HG03159 (cell line): Measurements from ENCODE around the gene VDR.

Experiments
- ATAC-seq: cut with Tn5 transposase; IDR thresholded peaks from one replicate; pipeline ENCODE4 v1.9.1; 2021; ENCODE audit warnings: mild to moderate bottlenecking, moderate library complexity; ENCODE audit not compliant: unreplicated experiment

The VDR gene

DNA sequence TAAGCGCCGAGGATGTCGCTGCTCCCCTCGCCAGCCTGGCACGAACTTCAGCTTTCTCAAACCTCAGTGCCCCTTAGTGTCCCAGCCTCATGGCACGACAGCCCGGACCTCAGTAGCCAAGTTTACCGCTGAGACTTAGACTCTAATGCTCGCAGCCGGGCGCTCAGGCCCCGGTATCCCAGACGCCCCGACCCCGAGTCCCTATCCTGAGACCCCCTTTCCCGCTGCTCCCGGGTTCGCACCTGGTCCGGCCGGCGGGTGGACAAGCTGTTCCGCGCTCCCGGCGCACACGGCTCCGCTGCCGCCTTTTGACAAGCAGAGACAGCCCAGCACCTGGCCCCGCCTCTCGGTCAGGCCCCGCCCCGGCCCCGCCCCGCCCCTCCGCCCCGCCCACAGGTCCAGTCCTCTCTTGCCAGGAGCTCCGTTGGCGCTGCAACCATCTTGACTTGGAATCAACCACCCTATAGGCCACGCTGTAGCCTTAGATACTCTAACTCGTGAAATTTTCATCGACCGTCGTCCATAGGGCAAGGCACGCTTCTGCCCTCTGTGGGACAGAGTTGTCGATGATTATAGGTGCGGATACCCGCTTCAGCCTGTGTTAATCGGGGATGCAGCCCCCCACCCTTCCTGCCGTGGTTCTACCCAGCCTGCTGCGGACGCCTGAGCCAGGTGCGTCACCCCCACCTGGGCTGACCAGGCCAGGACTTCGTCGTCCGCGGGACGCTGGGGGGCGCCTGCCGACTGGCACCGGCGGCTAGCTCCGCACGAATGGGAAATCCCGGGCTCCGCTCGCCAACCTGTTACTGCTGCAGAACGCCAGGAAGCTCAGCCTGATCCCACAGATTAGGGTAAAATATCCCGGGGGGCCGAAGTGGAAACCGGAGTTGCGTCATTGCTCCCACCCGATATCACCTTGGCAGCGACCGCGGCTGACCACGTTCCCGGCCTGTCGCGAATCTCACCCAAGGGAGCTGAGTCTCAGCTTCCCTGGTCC is at the start of gene VDR:
Gene VDR (minus strand): TSS at position 282 of the 997 bp plus-strand sequence. CDS start 25,881 bp downstream, outside the sequence.
- ATAC-seq, result peak; percentile 68

DNA sequence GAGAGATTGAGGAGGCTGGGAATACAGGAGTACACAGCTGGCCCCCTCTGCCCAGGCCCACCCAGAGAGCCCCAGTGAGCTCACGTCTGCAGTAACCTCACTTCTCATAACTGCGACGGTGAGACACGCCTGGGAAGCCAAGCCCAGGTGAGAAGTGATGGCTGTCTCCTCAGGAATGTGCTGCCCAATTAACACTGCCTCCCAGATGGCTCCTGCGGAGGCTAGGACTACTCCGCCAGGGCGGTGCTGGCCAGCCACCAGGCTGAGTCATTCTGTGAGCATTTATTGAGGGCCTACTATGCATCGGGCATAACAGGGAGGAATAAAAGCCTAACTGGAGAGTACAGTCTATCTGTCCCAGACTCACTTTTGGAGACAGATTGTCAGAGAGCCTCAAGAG is 49.3 kb upstream of the VDR start:
- no peak for ATAC-seq

DNA sequence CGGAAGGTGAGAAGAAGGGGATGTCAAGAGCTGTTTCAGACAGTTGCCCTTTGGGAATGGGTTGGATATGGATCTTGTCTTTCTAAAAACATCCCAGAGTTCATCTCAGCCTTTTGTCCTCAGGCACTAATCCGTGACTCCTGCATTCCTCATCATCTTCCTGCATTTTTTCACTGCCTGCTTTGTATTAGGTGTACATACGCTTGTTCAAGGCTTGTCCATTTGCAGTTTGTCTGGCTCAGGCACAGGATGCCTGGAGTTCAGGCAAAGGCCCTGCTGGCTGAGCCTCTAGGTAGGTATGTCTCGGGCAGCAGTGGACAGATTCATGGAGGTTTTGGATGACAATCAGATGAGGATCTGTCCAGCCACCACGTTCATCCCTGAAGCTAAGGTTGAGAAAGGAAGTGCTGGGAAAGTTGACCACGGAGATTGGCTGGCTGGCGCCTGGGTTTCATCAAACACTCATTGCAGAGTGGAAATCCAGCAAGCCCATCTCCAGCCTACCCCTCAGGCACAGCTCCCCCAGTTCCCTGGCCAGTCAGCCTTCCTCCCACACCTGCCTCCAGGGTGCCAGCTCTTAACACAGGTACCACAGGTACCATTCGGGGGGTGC is 46.2 kb upstream of the VDR start:
- ATAC-seq, result no peak

DNA sequence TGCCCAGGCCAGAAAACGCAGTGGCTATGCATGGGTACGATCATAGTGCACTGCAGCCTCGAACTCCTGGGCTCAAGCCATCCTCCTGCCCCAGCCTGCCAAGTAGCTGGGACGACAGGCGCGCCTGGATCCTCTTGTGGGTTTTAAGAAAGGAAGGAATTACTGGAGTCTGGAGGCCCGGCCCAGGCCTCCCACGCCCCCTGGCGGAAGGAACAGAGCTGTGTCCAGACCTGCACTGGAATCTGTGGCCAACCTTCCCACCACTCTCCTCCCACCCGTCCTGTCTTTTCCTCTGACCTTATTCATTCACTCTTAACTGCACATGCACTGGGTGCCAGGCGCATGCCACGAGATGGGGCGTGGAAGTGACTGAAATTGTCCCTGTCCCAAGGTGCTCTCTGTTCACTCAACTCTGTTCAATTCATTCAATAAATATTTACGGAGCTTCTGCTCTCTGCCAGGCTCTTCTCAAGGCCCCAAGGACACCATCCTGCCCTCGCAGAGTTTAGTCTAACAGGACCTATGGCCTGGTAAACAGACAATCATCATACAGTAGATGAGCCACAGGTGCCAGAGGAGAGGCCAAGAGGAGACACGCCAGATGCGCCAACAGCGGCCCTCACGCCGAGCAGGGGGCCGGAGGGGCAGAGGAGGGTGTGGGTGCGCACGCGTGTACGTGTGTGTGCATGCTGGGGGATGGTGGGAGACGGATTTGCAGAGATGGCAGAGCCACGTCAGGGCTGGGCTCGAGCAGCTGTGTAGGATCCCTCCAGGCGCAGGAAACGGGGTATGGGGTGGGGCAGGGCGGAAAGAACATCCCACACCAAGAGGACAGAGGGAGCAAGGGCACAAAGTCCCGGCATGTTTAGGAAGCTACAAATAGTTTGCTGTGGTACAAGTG is 44.9 kb upstream of the VDR start:
- no peak for ATAC-seq

DNA sequence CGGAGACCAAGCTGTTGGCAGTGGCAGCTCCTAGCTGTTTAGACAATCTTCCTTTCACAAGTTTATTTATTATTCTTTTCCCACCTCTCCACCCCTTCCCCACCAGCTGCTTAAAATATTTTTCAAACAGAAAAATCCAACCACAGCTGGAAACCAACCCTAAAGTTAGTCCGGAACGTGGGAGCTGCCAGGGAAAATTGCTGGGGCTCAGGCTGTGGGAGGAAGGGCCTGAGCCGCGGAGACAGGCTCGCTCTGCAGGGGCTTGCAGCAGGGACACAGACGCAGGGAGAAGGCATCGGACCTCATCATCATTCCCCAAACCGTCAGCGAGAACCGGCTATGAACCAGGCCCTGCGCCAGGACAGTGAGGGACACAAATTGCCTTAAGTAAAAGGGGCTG is 42.5 kb upstream of the VDR start:
- no peak for ATAC-seq

DNA sequence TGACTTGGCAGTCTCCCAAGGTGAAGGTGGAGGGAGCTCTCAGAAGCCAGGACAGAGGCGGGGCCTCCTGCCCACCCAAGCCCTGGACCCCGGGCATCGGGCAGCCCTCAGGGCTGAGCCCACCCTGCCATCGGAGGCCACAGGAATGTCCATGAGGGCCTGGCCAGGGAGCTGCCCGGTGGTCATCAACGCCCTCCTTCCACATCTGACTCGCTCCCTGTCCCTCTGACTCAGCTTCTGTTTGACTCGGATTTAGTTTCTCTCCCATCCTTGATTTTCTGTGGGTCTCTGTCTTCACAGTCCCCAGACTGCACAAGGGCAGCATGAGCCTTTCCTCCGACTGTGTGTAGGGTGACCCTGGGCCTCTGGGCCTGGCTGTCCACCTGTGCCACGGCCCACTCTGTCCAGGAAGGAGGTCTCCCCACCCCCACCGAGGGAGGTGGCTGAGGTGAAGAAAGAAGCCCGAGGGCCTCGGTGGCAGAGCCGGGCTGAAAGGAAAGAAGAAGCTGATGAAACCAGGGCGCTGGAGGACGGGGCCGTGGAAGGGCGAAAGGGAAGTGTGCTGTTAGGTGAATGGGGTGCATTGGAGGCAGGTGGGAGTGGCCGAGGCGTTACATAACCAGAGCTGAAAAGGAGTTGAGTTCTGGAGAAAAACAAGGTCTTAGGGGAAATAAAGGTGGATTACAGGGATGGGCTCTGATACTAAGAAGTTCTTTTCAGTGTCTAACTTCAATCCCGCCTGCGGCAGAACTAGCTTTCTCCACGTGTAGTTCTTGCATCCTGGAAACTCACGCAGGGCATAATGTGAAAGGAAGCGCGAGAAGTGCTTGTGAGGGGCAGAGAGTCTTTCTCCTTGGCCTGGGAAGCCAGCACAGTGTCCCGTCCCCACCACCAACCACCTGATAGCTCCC is 41.9 kb upstream of the VDR start:
- no peak for ATAC-seq

DNA sequence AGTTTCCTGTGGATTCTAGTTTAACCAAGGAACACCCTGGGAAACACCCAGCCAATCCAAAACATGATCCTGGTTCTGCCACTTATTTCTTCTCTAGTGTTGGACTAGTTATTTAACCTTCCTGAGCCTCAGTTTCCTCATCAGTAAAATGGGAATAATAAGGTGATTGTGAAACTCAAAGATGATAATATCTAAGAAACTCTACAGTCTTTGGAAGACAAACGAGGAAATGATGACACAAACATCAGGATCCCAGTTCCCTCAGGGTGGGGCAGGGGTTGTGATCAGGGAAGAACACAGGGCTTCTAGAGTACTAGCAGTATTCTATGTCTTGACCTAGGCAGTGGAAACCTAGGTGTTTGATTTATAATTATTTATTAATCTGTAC is 40.5 kb upstream of the VDR start:
- ATAC-seq, result no peak

DNA sequence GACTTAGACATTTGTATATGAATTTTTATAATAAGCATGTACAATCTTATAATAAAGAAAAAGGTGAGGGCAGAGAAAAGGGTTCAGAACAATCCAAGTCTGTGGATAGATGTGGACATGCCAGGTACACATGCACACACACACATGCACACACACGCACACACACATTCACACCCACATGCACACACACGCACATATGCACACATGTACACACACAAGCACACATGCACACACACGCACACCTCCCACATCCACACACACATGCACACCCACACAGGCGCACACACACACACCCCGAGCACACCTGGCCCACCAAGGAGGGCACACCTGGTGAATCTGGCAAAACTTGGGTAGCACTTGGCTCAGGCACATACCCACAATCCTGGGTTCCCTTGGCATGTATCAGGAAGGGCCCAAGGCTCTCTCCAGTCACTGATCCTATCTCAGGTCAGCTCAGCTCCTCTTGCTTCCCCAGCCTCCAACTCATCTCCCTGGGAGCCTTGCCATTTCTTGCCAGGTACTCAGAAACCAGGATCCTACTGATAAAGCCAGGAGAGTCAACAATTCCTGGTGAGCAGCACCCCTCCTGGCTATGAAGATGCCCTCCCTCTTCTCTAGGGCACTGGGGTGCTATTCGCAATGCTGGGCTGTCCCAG is 40.0 kb upstream of the VDR start:
- ATAC-seq, result no peak

DNA sequence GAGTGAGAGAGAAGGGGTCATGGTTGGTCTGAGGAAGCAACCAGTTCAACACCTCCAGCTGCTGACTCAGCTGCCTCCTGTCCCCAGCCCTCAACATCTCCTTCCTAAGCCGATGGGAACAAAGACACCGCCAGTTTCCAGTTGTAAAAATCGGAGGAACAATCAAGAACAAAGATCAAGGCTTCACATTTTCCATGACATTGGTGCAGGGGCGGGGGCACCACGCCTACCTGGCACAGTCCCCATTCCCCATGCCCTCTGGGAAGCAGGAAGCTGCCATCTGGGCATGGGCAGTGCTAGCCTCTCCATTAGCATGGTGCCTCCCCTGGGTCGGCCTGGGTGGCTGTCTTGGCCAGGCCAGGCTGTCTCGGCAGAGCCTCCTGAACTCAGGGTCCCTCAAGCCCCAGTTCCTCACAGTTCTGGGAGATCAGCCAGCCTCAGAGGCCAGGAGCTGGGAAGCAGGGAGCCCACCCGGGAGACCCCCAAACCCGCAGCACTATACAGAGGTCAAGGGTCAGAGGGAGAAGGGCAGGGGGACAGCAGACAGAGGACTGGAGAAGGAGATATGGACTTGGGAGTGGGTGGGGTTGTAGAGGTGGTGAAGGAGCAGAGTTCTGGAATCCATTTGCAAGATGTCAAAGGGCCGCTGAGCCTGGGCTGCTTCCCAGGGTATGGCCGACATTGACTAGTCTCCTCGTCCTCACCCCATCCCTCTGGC is 39.0 kb upstream of the VDR start:
- ATAC-seq, result no peak

DNA sequence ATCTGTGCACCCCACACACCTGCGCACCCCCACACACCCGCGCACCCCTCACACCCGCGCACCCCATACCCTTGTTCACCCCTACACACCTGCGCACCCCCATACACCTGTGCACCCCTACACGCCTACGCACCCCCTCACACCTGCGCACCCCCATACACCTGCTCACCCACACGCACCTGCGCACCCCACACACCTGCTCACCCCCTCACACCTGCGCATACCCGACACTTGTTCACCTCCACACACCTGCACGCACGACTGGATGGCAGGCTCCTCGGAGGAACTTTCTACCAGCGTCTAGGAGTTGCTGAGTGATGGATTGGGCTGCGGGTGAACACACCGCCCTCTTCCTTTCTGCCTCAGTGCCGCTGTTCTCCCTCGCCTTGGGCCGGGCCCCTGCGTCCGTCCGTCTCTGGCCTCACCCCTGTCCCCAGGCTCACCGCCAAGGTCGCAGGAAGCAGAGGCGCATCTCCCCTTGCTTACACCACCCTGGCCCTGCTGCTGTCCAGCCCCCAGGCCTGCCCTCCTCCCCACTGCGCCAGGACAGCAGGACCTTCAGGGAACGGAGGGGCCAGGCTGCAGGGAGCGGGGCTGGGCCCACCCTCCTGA is 37.9 kb upstream of the VDR start:
- ATAC-seq, result no peak

DNA sequence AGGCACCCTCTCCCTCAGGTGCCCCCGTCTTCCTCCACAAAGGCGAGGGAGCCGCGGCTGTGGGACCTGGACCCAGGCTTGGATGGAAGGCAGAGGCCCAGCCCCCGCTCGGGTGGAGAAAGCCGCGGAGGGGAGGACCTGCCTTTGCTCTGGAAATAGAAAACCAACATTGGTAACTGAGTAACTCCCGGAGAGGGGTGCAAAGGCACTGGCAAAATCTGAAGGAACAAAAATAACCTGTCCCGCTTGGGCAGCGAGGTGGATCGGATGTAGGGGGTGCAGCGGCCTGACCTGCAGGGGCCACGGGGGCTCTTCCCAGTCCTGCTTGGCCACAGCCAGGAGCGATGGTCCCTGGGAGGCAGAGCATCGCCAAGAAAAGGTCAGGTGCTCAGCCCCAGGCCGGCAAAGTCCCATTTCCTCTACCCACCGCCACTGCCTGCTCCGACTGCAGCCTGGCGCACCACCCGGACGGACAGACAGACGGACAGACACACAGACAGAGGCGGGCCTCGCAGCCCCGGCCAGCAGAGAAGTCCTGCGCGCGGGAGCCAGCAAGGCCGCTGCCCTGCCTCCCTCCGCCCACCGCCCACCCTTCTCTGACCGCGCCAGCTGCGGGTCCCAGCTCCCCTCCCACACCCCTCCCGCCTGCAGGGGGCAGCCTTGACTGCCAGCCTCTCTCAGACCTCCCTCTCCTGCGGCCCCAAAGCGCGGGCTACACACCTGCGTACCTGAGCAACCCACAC is 37.2 kb upstream of the VDR start:
- no peak for ATAC-seq

DNA sequence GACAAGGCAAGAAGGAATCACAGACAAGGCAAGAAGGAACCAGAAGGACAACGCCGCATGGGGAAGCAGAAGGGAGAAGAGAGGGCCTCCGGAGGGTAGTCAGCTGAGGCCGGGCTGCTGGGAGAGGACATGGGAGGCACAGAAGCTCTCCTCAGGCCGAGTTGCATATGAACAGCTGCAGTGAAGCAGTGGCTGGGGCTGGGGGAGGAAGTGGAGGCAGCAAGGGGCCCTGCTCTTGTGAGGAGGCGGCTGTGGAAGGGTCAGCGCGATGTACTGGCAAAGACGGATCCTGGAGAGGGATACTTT is 36.6 kb upstream of the VDR start:
- ATAC-seq, result no peak

DNA sequence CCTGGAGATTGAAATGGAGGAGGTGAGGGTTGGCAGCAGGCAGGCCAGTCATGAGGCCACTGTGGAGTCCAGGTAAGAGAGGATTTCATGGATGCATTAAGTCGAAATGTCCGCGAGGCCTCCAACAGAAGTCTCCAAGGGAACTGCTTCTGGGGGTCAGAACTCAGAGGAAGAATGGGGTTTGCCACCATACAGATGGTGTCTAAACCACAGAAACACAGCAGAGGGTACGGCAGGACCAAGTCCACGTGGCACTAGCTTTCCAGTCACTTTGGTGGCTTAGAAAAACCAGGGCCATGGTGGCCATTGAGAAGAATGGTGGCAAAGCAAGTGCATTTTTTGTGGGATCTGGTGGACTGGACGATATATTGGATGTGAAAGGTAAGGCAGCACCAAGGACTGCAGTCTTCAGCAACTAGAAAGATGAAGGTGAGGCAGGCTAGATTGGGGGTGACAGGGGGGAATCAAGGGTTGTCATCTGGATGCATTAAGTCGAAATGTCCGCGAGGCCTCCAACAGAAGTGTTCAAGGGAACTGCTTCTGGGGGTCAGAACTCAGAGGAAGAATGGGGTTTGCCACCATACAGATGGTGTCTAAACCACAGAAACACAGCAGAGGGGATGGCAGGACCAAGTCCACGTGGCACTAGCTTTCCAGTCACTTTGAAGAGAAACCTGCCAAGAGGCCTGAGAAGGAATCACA is 36.1 kb upstream of the VDR start:
- ATAC-seq, result no peak

DNA sequence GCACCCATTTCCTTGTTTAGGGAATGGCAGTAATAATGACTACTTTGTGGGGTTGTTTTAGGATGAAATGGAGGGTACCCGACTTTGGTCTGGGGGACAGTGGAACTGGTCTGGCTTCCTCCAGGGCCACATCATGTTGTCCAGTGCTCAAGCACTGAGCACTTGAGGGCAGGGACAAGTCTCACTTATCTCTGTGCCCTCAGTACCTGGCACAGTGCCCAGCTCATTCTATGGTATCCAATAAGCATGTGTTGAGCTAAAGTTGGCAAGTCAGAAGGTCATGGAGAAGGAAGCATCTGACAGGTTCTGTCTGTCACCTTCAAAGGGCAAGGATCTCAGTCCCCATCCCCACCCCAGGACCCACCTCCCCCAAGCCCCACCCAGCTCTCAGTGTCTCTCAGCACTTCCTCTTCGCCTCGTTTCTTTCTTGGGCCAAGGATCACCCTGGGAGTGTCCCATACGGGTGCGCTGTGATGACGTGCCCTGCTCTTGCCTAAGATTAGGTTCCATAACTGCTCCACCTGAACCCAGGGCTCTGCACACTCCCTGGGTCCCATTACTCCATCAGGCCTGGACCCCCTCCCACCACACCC is 34.3 kb upstream of the VDR start:
- no peak for ATAC-seq

DNA sequence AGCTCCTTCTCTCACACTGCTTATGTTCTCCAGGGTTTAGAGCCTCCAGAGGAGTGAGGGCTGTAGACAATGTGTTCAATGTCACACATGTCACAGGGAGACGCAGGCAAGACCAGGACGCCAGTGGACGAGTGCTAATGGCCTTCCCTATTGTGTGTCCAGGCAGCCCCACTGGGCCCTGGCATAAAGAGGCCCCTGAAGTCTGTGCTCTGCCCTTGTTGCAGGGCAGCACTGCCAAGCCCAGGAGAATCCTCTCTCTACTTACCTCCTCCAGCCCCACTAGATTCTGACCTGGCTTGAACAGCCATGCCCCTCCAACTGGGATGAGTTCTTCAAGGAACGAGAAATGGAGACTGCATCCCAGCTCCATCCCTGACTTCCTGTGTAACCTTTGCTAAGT is 33.8 kb upstream of the VDR start:
- ATAC-seq, result no peak

DNA sequence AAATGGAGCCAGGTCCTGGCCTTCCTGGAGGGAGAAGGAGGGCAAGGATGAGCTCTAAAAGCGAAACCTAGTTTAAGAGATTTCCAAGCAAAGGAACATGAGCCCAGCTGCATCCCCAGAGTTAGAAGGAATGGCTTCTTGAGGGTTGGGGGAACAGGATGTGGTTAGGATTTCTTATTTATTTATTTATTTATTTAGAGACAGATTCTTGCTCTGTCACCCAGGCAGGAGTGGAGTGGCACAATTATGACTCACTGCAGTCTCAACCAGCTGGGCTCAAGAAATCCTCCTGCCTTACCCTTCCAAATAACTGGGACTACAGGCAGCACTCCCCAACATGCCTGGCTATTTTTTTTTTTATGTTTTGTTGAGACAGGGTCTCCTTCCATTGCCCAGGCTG is 33.3 kb upstream of the VDR start:
- ATAC-seq, result no peak

DNA sequence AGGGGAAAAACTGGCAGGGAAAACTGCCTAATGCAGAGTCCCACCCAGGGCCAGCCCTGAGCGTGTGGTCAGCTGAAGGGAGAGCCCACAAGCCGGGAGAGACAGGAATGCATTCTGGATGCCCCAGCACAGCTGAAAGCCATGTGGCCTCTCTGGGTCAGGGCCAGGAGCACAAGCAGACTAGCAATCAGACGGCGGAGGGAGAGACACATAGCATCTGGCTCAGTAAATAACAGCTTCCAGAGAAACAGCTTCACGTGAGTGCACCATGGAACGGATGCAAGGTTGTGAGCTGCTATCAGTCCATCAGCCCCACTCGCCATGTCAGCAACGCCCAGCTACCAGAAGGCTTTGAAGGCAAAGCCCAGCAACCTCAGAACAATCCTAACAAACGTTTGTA is 30.4 kb upstream of the VDR start:
- ATAC-seq, result no peak
